SK-N-SH (cell line): ENCODE results near the gene MGLL. TPM values are rescaled to one million over a fixed set of nuclear protein-coding genes. Genes with fewer than 3 reads are reported as not detected.

Experiments used
- CTCF ChIA-PET: fragments of 300-600, 350-600 bp; formaldehyde crosslinking; extraction: SDS; loops from one replicate; lab custom pipeline; 2021; lab: Yijun Ruan, JAX
- POLR2A ChIA-PET: fragments of 350-600 bp; sonication (Branson Sonifier 250); formaldehyde crosslinking; extraction: SDS; loops from one replicate; lab custom pipeline; 2020; ENCODE audit warnings: antibody characterized with exemption, inconsistent platforms; lab: Yijun Ruan, JAX
- DNase-seq: peaks from one replicate; pipeline ENCODE4 v3.0.0; 2012
- H2AFZ ChIP-seq: fragments of 200-600 bp; sonication (generic); 2 replicates; pipeline ENCODE4 v1.8.1; 2016; ENCODE audit warnings: antibody characterized with exemption, mild to moderate bottlenecking, low read depth
- H3F3A ChIP-seq: fragments of 200-600 bp; sonication (generic); replicated peaks from 2 replicates; pipeline ENCODE3; 2016; ENCODE audit warnings: antibody characterized with exemption, mild to moderate bottlenecking; ENCODE audit not compliant: insufficient read depth
- H3K27ac ChIP-seq, 2 experiments: fragments of 200-500 bp in 1 of 2; fragments of 200-600 bp in 1 of 2; sonication (Bioruptor generic) in 1 of 2; sonication (generic), shearing (Covaris generic) in 1 of 2; 2 replicates each; pipeline versions ENCODE4 v1.5.1 to v1.6.1; 2014 to 2016; ENCODE audit warnings: low read depth in 2 of 2, inconsistent platforms in 1 of 2, low read length in 1 of 2, mild to moderate bottlenecking in 1 of 2, mixed read lengths in 1 of 2
- H3K27me3 ChIP-seq: fragments of 200-600 bp; sonication (generic), shearing (Covaris generic); 2 replicates; pipeline ENCODE4 v1.6.1; 2016; ENCODE audit warnings: mixed run types; ENCODE audit not compliant: insufficient read depth
- H3K36me3 ChIP-seq, 2 experiments: fragments of 200-500 bp in 1 of 2; fragments of 200-600 bp in 1 of 2; sonication (Bioruptor generic) in 1 of 2; sonication (generic) in 1 of 2; replicated peaks in 1 of 2; 2 replicates each; pipeline versions ENCODE3 to v1.5.1; 2014 to 2016; ENCODE audit warnings: low read length in 1 of 2, mild to moderate bottlenecking in 1 of 2; ENCODE audit not compliant: insufficient read depth in 2 of 2, control insufficient read depth in 1 of 2
- H3K4me1 ChIP-seq, 2 experiments: fragments of 200-500 bp in 1 of 2; fragments of 200-600 bp in 1 of 2; sonication (Bioruptor generic) in 1 of 2; sonication (generic), shearing (Covaris generic) in 1 of 2; 2 replicates each; pipeline versions ENCODE4 v1.5.1 to v1.6.1; 2014 to 2016; ENCODE audit warnings: low read depth in 1 of 2, low read length in 1 of 2, mixed run types in 1 of 2; ENCODE audit not compliant: insufficient read depth in 2 of 2, control insufficient read depth in 1 of 2
- H3K4me2 ChIP-seq: fragments of 200-600 bp; sonication (generic), shearing (Covaris generic); 2 replicates; pipeline ENCODE4 v1.6.1; 2017; ENCODE audit warnings: mixed run types
- H3K4me3 ChIP-seq, 2 experiments: fragments of 200-500 bp in 1 of 2; fragments of 200-600 bp in 1 of 2; sonication (Bioruptor generic) in 1 of 2; sonication (generic), shearing (Covaris generic) in 1 of 2; 2 replicates each; pipeline versions ENCODE4 v1.5.1 to v1.8.1; 2014 to 2016; ENCODE audit warnings: low read depth in 2 of 2, inconsistent platforms in 1 of 2, low read length in 1 of 2, mild to moderate bottlenecking in 1 of 2, mixed read lengths in 1 of 2, moderate library complexity in 1 of 2
- H3K79me2 ChIP-seq: fragments of 200-600 bp; sonication (generic); 2 replicates; pipeline ENCODE4 v1.8.1; 2017; ENCODE audit warnings: mild to moderate bottlenecking; ENCODE audit not compliant: insufficient read depth
- H3K9ac ChIP-seq: fragments of 200-600 bp; sonication (generic); 2 replicates; pipeline ENCODE4 v1.6.1; 2017; ENCODE audit warnings: mixed run types
- H3K9me2 ChIP-seq: fragments of 200-600 bp; sonication (generic); 2 replicates; pipeline ENCODE4 v1.6.1; 2017; ENCODE audit warnings: mixed run types
- H3K9me3 ChIP-seq: fragments of 200-600 bp; sonication (generic); 2 replicates; pipeline ENCODE4 v1.6.1; 2017; ENCODE audit warnings: mixed run types, mild to moderate bottlenecking, moderate library complexity
- H4K20me1 ChIP-seq: fragments of 200-600 bp; sonication (generic); 2 replicates; pipeline ENCODE4 v1.6.1; 2017; ENCODE audit warnings: mild to moderate bottlenecking, mixed run types; ENCODE audit not compliant: insufficient read depth
- EZH2phosphoT487 ChIP-seq: fragments of 200-600 bp; sonication (generic); IDR thresholded peaks from 2 replicates; pipeline ENCODE4 v1.6.1; 2017; ENCODE audit warnings: low read depth, mixed run types, mild to moderate bottlenecking, antibody characterized with exemption, moderate library complexity, borderline replicate concordance
- FOXM1 ChIP-seq: IDR thresholded peaks from 2 replicates; pipeline ENCODE4 v1.4.0; 2012; ENCODE audit warnings: low read depth, mild to moderate bottlenecking
- GABPA ChIP-seq: IDR thresholded peaks from 2 replicates; pipeline ENCODE4 v1.4.0; 2012; ENCODE audit warnings: low read depth, mild to moderate bottlenecking
- MEF2A ChIP-seq: IDR thresholded peaks from 2 replicates; pipeline ENCODE4 v1.4.0; 2012; ENCODE audit warnings: low read depth, borderline replicate concordance
- MXI1 ChIP-seq: IDR thresholded peaks from 2 replicates; pipeline ENCODE4 v1.6.1; 2012; ENCODE audit warnings: mild to moderate bottlenecking, low read depth, low read length, improper control_type of control experiment
- NFIC ChIP-seq: IDR thresholded peaks from 2 replicates; pipeline ENCODE4 v1.4.0; 2012; ENCODE audit warnings: borderline replicate concordance
- NRF1 ChIP-seq: IDR thresholded peaks from 2 replicates; pipeline ENCODE4 v1.6.1; 2012; ENCODE audit warnings: low read depth, mild to moderate bottlenecking, low read length
- POLR2AphosphoS5 ChIP-seq: IDR thresholded peaks from 2 replicates; pipeline ENCODE4 v1.6.1; 2012; ENCODE audit warnings: low read depth, low read length
- TCF12 ChIP-seq: IDR thresholded peaks from 2 replicates; pipeline ENCODE4 v1.4.0; 2012
- WGBS: methylation state at CpG from one replicate; pipeline ENCODE4 v1.1.6; 2017; ENCODE audit warnings: low lambda C conversion rate; 5-methylcytosine and 5-hydroxymethylcytosine counted together
- polyA plus RNA-seq, 3 experiments: library from polyadenylated mRNA; depleted of rRNA; stranded (reverse); fragments of >200 nt; gene quantifications; 2 replicates each; pipeline ENCODE4 v1.2.3, GENCODE V29; 2012
- TF ChIP-seq, protein P1 (sequence below): IDR thresholded peaks from 2 replicates; pipeline ENCODE4 v1.6.1; 2012; ENCODE audit warnings: mild to moderate bottlenecking, low read depth, low read length, moderate library complexity

The MGLL gene
- polyA plus RNA-seq, 1 of the 3 experiments (the other 2 are of a cell fraction), result 2.2 TPM

DNA sequence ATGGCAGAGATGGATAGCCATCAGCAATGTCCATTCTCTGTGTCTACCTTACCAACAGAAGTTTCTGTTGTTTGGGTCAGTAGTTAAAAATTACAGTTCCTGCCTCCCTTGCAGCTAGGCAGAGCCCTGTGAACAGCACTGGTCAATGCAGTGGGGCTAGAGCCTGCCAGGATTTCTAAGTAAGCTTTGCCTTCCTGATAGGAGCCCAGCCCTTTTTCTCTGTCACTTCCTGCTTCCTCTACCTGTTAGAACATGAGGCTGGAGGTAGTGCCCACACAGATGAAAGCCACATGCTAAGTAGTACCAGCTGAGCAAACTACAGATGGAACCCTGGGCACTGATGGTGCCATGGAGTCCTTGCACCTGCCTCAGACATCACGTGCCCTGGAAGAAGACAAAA is 45.0 kb downstream of the MGLL start:
- H3K4me1 ChIP-seq, result peaks cover 16 to 37% of the 10 kb centered on the region in 2 experiments

DNA sequence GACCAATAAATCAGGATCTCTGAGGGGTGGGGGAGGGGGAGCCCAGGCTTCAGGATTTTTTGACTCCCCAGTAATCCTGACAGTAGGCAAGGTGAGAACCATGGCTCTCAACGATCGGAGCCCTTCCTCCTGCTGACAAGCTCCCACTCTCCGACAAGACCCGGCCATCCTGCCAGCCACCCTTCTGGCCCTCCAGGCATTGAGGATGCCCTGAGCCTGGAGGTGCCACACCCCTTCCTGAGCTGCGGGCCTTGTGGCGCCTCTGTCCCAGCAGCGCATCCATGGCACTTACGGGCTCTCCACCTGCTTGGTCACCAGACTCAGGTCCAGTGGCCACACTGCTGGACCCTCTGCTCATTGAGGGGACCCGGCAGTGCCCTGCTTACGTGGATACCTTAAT is 46.0 kb downstream of the MGLL start:
- H3K4me2 ChIP-seq, result no peak overlapping the region
- no peak overlapping the region for H3K4me3 ChIP-seq
- H3K36me3 ChIP-seq, result no peaks in the 10 kb centered on the region
- peaks cover 16 to 31% of the 10 kb centered on the region in 2 experiments for H3K4me1 ChIP-seq
- WGBS, result 100% methylated on average over 9 of the region's 10 CpGs
- no peaks in the 10 kb centered on the region for H4K20me1 ChIP-seq
- POLR2A ChIA-PET, result no interaction called here
- peaks cover 6% of the 10 kb centered on the region for H3F3A ChIP-seq
- no peaks in the 10 kb centered on the region for H3K27me3 ChIP-seq
- DNase-seq, result no peak
- peak overlapping the region in 1 of 2 experiments; percentile 72; a peak in 1 of 4 replicates for H3K27ac ChIP-seq
- TF ChIP-seq NRF1 (no peak), GABPA (no peak), POLR2AphosphoS5 (no peak), NFIC (no peak), MEF2A (no peak), FOXM1 (no peak), EZH2phosphoT487 (no peak)
- TF ChIP-seq, protein P1, sequence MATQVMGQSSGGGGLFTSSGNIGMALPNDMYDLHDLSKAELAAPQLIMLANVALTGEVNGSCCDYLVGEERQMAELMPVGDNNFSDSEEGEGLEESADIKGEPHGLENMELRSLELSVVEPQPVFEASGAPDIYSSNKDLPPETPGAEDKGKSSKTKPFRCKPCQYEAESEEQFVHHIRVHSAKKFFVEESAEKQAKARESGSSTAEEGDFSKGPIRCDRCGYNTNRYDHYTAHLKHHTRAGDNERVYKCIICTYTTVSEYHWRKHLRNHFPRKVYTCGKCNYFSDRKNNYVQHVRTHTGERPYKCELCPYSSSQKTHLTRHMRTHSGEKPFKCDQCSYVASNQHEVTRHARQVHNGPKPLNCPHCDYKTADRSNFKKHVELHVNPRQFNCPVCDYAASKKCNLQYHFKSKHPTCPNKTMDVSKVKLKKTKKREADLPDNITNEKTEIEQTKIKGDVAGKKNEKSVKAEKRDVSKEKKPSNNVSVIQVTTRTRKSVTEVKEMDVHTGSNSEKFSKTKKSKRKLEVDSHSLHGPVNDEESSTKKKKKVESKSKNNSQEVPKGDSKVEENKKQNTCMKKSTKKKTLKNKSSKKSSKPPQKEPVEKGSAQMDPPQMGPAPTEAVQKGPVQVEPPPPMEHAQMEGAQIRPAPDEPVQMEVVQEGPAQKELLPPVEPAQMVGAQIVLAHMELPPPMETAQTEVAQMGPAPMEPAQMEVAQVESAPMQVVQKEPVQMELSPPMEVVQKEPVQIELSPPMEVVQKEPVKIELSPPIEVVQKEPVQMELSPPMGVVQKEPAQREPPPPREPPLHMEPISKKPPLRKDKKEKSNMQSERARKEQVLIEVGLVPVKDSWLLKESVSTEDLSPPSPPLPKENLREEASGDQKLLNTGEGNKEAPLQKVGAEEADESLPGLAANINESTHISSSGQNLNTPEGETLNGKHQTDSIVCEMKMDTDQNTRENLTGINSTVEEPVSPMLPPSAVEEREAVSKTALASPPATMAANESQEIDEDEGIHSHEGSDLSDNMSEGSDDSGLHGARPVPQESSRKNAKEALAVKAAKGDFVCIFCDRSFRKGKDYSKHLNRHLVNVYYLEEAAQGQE, result no peak
- H3K79me2 ChIP-seq, result no peaks in the 10 kb centered on the region
- no peaks in the 10 kb centered on the region for H3K9me2 ChIP-seq
- H3K9ac ChIP-seq, result no peak overlapping the region
- H3K9me3 ChIP-seq, result no peaks in the 10 kb centered on the region
- peak overlapping the region; percentile 77; the same call in 1 of the 2 replicates for H2AFZ ChIP-seq
- CTCF ChIA-PET, result interaction anchor here (1.2 kb wide), 1 partner anchor 85 kb away, joined by 4 read pairs; no protein-coding TSS in a partner anchor

More for the DNA sequence above, 45.0 kb downstream of the MGLL start:
- Histone ChIP-seq H3K9me2 (no peaks in the 10 kb centered on the region), H3K9me3 (no peaks in the 10 kb centered on the region), H3K27me3 (no peaks in the 10 kb centered on the region), H3K4me3 (no peak overlapping the region), H4K20me1 (no peaks in the 10 kb centered on the region), H3K79me2 (no peaks in the 10 kb centered on the region), H3K9ac (no peak overlapping the region), H3K4me2 (no peak overlapping the region), H3K36me3 (no peaks in the 10 kb centered on the region)
- POLR2A ChIA-PET, result no interaction called here
- 57% methylated on average over 1 of the region's 1 CpG for WGBS
- TF ChIP-seq TCF12 (no peak), MXI1 (no peak)
- TF ChIP-seq, all 33 proteins: peak for 0
- DNase-seq, result no peak
- Histone ChIP-seq H3K27ac (no peak overlapping the region), H2AFZ (no peak overlapping the region), H3F3A (peaks cover 6% of the 10 kb centered on the region)
- CTCF ChIA-PET, result interaction anchor here (0.7 kb wide), 1 partner anchor 346 kb away, joined by 3 read pairs; the partner anchor contains the start of gene RUVBL1
